OCI-LY7 (cell line): ENCODE measurements around the gene MDGA2.

ENCODE experiments used
- CTCF ChIP-seq: fragments of 200-600 bp; sonication (generic); conservative IDR thresholded peaks from 2 replicates; pipeline ENCODE4 v1.5.1; 2014; ENCODE audit warnings: mild to moderate bottlenecking, antibody characterized with exemption, low read length, moderate library complexity, mixed read lengths
- EZH2phosphoT487 ChIP-seq: fragments of 200-600 bp; sonication (generic); IDR thresholded peaks from 2 replicates; pipeline ENCODE4 v1.6.1; 2018; ENCODE audit warnings: low read depth, borderline replicate concordance, mild to moderate bottlenecking, mixed run types, antibody characterized with exemption, low read length, moderate library complexity, mixed read lengths

GRCh38 chr14:47208434-47208833 lies 467.0 kb downstream of the MDGA2 start:
- TF ChIP-seq CTCF (no peak), EZH2phosphoT487 (no peak)
